ENCODE results near the gene UFL1.

- TF ChIP-seq POLR2A (IDR thresholded peaks at IDR 0.05; ENCODE audit: low read depth, low read length), result no peak
- TF ChIP-seq, protein P1, sequence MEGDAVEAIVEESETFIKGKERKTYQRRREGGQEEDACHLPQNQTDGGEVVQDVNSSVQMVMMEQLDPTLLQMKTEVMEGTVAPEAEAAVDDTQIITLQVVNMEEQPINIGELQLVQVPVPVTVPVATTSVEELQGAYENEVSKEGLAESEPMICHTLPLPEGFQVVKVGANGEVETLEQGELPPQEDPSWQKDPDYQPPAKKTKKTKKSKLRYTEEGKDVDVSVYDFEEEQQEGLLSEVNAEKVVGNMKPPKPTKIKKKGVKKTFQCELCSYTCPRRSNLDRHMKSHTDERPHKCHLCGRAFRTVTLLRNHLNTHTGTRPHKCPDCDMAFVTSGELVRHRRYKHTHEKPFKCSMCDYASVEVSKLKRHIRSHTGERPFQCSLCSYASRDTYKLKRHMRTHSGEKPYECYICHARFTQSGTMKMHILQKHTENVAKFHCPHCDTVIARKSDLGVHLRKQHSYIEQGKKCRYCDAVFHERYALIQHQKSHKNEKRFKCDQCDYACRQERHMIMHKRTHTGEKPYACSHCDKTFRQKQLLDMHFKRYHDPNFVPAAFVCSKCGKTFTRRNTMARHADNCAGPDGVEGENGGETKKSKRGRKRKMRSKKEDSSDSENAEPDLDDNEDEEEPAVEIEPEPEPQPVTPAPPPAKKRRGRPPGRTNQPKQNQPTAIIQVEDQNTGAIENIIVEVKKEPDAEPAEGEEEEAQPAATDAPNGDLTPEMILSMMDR (conservative IDR thresholded peaks at IDR 0.05; ENCODE audit: low read depth, low read length), result no peak
- no peak for TF ChIP-seq RFX5 (IDR thresholded peaks at IDR 0.05; ENCODE audit: low read depth, low read length)
- TF ChIP-seq RCOR1 (IDR thresholded peaks at IDR 0.05; ENCODE audit: insufficient replicate concordance, low read length), result no peak
- no peak for TF ChIP-seq MAZ (IDR thresholded peaks at IDR 0.05; ENCODE audit: borderline replicate concordance, low read depth, low read length)
Measured at GRCh38 chr6:96570053-96570452, 48.4 kb downstream of the UFL1 start.

Measured in IMR-90 (cell line).